Raji (cell line): ENCODE data around the gene TRIM17.

Source experiments
- POLR2A ChIP-seq: IDR thresholded peaks from 2 replicates; pipeline ENCODE4 v1.6.1; 2011; ENCODE audit warnings: low read depth, low read length, control low read depth; ENCODE audit not compliant: insufficient read depth

Gene TRIM17

DNA sequence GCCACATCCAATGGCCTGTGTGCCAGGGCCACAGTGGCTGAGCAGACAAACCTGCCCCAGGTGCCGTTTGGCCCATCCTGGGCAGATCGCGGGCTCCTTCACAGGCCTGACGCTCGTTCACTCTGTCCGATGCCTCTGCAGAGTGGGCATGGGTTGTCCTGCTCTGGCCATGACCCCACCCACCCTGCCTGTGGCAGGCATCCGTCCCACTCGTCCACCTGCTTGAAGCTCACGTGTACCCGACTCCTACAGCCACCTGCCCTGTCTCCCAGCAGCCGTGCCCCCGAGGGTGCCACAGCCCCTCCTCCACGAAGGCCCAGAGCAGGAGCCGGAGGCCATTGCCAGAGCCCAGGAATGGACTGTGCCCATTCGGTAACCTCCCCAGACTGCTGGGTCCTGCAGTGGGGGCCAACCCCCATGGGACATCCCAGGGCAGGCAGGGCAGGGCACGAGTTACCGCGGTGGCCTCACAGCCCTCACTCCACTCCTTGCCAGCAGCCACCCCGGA, 51.9 kb downstream of the TRIM17 start:
- no peak for TF ChIP-seq POLR2A

DNA sequence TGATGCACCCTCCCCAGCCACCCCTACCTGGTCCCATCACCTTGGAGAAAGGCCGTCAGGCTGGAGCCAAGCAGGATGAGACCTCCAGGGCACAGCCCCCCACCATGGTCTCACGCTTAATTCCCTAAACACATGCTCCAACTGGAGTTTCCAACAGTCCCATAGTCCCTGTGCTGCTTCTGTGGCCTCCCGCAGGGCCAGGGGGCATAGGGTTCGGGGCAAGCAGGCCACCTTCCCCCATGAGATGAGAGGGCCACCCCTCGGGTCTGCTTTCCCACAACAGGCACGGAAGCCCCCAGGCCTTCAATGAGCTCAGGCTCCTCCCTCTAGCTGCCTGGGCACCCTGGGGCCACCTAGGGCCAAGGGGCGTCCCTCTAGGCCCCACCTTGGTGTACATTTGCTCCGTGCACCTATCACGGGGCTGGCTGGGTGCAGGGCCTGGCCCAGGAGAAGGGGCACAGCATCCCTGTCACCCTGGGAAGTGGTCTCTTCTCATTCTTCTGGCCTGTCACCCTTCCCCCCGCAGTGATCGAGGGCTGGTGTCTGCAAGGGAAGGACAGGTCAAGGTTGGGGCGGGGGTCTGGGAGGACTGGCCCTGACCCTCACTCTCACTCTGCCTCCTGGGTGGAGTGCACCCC, 52.5 kb downstream of the TRIM17 start:
- TF ChIP-seq POLR2A, result no peak

DNA sequence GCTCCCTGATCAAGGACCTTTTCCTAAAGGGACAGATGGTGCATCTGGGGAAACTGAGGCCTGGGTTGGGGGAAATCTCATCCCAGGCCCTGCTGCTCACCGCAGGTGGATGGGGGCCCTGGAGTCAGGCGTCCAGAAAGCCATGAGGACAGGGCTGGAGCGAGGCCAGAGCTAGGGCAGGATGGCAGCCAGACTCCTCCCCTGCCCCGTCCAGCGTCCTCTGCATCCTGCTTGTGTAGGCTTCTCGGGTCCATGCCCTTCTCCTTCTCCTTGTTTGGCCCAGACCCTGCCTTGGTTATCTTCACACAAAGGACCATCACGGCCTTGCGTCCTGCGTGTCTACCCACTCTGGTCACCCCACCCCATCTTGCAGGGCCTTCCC, 53.0 kb downstream of the TRIM17 start:
- no peak for TF ChIP-seq POLR2A

DNA sequence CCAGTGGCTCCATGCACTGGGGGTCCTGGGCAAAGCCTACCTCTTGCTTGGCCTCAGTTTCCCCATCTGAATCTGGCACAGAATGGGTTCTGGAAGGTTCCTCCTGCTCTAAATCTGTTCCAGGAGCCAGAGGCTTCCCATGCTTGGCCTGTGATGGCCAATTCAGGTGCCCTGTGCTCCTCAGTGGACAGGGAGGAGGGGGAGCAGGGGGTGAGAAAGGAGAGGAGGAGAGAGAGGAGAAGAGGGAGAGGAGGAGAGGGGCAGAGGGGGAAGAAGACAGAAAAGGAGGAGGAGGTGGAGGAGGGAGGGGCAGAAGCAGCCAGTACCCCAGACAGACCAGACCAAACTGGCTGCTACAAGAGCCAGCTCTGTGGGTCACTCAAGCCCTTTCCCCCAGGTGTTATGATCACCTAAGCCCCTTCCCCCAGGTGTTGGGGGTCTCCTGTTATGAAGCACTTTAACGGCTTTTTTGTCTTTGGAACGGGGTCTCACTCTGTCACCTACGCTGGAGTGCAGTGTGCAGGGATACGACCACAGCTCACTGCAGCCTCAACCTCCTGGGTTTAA, 53.7 kb downstream of the TRIM17 start:
- no peak for TF ChIP-seq POLR2A

DNA sequence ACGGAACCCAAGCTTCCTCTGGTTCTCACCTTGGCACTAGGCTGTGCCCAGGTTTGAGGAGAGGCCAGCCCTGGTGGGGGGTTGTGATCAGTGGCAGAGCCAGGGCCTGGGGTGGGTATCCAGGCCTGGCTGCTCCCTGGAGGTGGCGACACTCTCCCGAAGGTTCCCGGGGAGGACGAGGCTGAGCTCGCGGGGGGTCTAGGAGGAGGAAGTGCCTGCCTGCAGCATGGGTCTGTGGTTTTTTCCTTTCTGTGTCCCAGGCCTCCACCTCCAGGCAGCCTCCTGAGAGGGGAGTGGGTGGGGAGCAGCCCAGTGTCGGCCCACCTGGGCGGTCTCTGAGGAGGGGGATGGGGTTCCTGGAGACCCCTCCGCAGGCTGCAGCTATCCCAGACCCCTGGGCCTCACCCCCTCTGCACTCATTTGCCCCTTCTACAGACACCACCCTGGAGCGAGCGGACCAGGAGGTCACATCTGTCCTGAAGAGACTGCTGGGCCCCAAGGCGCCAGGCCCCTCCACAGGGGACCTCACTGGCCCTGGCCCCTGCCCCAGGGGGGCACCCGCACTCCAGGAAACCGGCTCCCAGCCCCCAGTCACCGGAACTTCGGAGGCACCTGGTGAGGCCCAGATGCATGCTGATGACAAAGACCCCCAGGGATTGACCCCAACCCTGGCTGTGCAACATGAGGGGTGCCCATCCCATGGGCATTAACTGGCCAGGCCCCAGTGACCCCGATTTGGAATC, 54.3 kb downstream of the TRIM17 start:
- TF ChIP-seq POLR2A, result no peak

DNA sequence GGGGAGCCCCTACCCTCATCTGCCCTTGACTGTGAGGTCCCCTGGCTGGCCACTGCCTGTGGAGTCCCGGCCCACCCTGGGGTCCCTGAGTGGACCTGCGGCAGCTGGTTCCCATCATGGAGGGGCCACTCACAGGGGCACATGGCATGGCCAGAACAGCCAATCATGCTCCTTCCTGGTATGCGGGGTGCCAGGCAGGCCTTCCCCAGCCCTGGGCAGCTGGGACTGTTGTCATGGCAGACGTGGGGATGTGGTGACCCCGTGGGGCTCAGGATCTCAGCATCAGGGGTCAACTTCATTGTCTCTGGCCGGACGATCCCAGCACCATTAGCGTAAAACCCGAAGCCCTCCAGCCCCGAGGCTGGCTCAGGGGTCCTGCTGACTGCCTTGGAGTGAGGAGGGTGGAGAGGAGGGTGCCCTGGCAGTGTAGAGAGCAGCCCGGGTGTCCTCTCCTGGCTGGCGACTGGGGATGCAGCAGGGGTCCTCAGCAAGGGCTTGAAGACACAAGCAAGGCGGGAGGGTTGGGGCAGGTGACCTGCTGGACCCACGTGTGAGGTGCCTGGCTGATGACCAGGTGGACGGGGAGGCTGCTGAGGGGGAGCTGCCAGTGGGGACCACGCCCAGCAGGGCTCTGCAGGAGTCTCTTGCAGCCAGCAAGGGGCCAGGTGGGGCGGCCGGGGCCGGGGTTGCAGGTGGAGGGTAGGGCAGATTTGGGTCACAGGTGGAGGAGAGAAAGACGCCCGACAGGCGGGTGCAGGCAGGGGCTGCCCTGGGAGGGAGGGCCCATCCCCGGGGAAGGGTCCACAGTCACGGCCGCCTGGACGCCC, 55.1 kb downstream of the TRIM17 start:
- no peak for TF ChIP-seq POLR2A

DNA sequence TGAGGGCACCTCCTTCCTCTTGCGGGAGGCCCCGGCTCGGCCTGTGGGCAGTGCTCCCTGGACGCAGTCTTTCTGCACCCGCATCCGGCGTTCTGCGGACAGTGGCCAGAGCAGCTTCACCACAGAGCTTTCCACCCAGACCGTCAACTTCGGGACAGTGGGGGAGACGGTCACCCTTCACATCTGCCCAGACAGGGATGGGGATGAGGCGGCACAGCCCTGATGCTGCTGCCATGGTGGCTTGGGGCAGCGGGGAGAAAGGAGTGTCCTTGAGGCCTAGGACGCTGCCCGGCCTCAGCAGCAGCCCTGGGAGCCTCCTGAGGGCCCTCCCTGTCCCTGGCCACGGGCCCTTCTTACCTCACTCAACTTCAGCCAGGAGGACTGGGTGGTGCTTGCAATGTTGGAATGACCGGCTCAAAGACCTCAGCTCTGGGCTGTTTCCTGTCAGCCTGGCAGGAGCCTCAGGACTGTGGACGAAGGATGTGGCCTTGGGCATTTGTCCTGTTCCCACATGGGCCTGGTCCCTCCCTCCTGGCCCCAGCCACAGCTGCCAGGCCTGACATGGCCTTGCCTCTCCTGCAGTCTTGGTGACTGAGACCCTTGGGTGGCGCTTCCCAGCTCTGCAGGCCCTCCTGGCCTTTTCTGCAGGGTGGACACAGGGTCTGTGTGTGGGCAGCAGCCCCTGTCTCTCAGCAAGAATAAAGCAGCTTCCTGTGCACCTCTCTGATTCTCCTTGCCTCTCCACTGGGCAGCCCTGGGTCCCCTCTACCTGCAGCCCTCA, 55.9 kb downstream of the TRIM17 start:
- no peak for TF ChIP-seq POLR2A

DNA sequence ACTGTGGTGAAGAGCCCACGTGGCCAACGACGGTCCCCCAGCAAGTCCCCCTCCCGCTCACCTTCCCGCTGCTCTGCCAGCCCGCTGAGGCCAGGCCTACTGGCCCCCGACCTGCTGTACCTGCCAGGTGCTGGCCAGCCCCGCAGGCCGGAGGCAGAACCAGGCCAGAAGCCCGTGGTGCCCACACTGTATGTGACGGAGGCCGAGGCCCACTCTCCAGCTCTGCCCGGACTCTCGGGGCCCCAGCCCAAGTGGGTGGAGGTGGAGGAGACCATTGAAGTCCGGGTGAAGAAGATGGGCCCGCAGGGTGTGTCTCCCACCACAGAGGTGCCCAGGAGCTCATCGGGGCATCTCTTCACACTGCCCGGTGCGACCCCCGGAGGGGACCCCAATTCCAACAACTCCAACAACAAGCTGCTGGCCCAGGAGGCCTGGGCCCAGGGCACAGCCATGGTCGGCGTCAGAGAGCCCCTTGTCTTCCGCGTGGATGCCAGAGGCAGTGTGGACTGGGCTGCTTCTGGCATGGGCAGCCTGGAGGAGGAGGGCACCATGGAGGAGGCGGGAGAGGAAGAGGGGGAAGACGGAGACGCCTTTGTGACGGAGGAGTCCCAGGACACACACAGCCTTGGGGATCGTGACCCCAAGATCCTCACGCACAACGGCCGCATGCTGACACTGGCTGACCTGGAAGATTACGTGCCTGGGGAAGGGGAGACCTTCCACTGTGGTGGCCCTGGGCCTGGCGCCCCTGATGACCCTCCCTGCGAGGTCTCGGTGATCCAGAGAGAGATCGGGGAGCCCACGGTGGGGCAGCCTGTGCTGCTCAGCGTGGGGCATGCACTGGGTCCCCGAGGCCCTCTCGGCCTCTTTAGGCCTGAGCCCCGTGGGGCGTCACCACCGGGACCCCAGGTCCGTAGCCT, 56.8 kb downstream of the TRIM17 start:
- TF ChIP-seq POLR2A, result no peak

DNA sequence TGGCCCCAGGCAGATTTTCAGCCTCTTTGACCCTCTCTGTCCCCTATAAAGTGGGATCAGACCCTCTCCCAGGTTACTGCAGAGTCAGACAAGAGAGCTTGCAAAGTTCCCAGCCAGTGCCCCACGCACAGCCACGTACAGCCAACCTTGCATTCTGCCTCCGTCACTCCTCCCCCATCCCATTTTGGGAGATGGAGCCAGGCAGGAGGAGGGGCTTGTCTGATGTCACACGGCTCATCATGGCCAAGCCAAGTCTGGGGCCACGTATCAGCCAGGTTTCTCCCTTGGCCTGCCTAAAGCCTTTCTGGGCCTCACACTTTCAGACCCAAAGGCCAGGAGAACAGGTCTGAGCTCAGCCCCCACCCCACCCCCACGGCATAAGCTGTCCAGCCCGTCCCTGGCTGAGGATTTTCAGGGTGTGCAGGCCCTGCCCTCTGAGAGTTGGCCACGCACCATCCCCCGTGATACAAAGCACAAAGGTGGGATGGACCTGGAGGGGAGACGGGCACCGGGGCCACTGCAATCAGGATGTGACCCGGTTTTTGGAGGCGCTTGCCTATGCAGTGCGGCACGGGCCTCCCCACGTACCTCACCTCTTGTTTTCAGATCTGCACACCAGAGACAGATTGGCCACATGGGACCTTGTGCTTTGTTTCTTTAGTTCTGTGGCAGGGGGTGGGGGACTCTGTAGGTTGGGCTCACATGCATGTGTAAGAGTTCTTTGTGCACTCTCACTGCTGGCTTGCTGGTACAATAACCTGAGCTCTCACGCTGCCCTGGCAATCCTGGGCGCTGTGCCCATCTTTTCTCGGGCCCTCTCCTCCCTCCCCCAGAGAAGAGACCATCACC, 57.7 kb downstream of the TRIM17 start:
- no peak for TF ChIP-seq POLR2A

DNA sequence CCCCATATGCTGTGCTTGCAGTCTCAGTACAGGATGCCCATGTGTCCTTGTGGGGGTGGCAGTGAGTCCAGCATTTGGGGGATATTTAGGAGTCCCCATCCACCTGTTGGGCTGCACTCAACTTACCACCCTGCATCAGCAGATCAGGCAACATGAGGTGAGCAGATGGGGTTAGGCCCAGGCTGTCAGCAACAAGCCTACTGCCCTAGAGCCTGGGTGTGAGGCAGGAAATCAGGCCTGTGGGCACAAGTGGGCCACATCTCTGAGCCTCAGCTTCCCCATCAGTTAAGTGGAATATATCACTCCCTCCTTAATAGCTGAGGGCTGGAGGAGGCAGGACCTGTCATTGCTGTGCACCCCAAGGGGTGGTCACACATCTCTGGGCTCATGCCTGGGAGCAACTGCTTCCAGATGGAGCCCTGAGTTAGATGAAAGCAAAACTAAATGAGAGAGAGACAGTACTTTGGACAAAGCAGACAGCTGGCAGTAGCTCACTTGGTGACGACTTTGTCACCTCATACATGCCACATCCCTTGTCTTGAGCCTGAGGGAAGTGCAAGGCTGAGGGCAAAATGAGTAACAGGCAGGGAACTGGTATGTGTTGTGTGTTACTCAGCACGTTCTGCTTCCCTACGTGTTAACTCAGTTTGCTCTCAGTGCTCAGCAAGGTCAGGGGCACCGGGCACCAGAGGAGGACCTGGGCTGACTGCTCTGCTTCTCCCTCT, 58.5 kb downstream of the TRIM17 start:
- TF ChIP-seq POLR2A, result no peak
